Lower leg skin (tissue), 4 donors: ENCODE data around the gene PLA2G4A. TPM values are rescaled to one million over a fixed set of nuclear protein-coding genes. Genes with fewer than 3 reads are reported as not detected.

Source experiments
- DNase-seq, 2 donors: peaks; one replicate each; pipeline ENCODE4 v3.0.0-alpha.2; 2019; ENCODE audit warnings: low spot score in 2 of 2
- H3K4me3 ChIP-seq: fragments of 200-600 bp; sonication (generic); 2 replicates; pipeline ENCODE4 v1.5.1; 2017; ENCODE audit warnings: mild to moderate bottlenecking, low read depth; ENCODE audit not compliant: poor library complexity, severe bottlenecking
- POLR2A ChIP-seq, 2 donors: fragments of 450-650 bp; IDR thresholded peaks; one replicate each; pipeline ENCODE4 v1.6.1; 2016 to 2017; ENCODE audit warnings: antibody characterized with exemption in 2 of 2, mild to moderate bottlenecking in 1 of 2, moderate library complexity in 1 of 2
- WGBS, 2 donors: methylation state at CpG; one replicate each; pipeline ENCODE4 v1.1.5; 2018; 5-methylcytosine and 5-hydroxymethylcytosine counted together
- intact Hi-C: fragments of 100-400 bp; cut with DNase I; formaldehyde crosslinking; loops from one replicate; pipeline ENCODE4 v1.15.0; 2023; ENCODE audit warnings: low total_unique reads
- total RNA-seq, 4 donors: library from RNA; depleted of rRNA; stranded (reverse); fragments of >200 nt; gene quantifications; one replicate each; pipeline ENCODE4 v1.1.0, GENCODE V29; 2016
- TF ChIP-seq, protein P1 (sequence below), 3 donors: fragments of 450-650 bp; IDR thresholded peaks; one replicate each; pipeline ENCODE4 v1.5.1; 2016; ENCODE audit warnings: antibody characterized with exemption in 3 of 3, mild to moderate bottlenecking in 3 of 3, moderate library complexity in 2 of 3

PLA2G4A gene
- total RNA-seq, 4 donors from 2014 or later: 9.5 to 15.3 (median 11.2) TPM

DNA sequence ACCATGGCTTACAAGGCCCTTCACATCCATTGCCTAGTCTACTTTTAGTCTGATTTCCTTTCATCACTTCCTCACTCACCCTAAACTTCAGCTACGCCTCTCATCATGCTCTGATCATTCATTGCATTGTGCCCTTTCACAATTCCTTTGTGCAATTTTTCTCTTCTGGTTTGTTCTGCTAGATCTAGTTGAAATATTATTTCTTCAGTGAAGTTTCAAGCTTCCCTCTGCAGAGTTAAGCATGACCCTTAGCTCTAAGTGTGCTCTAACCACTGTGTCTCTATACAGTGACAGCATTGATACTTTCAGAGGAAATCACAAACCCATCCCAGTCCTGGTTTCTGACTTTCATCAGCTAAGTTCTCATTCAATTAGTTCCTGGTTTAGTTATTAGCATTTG, 166.1 kb downstream of the PLA2G4A start:
- TF ChIP-seq, protein P1, sequence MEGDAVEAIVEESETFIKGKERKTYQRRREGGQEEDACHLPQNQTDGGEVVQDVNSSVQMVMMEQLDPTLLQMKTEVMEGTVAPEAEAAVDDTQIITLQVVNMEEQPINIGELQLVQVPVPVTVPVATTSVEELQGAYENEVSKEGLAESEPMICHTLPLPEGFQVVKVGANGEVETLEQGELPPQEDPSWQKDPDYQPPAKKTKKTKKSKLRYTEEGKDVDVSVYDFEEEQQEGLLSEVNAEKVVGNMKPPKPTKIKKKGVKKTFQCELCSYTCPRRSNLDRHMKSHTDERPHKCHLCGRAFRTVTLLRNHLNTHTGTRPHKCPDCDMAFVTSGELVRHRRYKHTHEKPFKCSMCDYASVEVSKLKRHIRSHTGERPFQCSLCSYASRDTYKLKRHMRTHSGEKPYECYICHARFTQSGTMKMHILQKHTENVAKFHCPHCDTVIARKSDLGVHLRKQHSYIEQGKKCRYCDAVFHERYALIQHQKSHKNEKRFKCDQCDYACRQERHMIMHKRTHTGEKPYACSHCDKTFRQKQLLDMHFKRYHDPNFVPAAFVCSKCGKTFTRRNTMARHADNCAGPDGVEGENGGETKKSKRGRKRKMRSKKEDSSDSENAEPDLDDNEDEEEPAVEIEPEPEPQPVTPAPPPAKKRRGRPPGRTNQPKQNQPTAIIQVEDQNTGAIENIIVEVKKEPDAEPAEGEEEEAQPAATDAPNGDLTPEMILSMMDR (IDR thresholded peaks at IDR 0.05): no peak
- TF ChIP-seq POLR2A (IDR thresholded peaks at IDR 0.05): no peak
- no peak for DNase-seq
- whole genome bisulfite sequencing, 2 donors: 84 to 90% methylated on average over 1 of the region's 1 CpG
- no peak overlapping the region for H3K4me3 ChIP-seq
- intact Hi-C loops: no loop called here

DNA sequence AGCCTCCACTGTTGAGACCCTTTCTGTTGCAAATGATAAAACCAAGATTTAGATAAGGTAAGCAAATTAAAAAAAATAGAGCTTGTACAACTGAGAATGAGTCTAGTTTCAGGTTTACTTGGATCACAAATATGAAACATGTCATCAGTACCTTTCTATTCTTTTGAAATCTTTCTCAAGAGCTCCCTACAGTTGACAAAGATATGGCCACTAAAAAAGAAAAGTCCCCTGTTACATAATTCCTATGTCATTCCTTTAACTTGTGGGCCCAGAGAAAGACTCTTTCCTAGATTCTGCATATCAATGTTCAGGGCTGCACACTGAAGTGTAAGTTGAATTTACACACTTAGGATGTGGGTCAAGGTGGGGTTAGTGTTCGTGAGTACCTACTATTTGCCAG, 168.1 kb downstream of the PLA2G4A start:
- 89 to 90% methylated on average over 1 of the region's 1 CpG for WGBS, 2 donors
- no peak for TF ChIP-seq POLR2A (IDR thresholded peaks at IDR 0.05)
- TF ChIP-seq, protein P1 (IDR thresholded peaks at IDR 0.05): no peak
- intact Hi-C loops: no loop called here

DNA sequence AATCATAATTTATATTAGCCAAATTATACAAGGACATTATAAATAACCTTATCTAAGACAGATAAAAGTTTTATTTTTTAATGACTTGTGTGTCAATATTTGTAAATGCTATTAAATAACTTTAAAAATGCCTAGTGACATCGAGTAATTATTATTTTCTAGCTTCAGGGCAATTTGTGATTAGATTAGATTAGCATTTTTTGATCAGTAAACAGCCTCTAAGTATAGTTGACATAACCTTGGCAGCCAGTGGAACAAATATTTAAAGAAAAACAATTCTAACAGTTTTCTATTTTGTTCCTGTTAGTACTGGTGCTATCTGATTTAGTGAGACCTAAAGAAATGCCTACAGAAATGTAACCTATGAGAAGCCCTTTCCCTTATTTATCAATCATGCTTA, 169.1 kb downstream of the PLA2G4A start:
- intact Hi-C loops: no loop called here
- no peak for DNase-seq
- 42 to 43% methylated on average over 1 of the region's 1 CpG for WGBS, 2 donors
- TF ChIP-seq, protein P1 (IDR thresholded peaks at IDR 0.05): no peak
- no peak for TF ChIP-seq POLR2A (IDR thresholded peaks at IDR 0.05)
- no peak overlapping the region for H3K4me3 ChIP-seq

More for the DNA sequence above, 168.1 kb downstream of the PLA2G4A start:
- no peak overlapping the region for H3K4me3 ChIP-seq
- DNase-seq: no peak

DNA sequence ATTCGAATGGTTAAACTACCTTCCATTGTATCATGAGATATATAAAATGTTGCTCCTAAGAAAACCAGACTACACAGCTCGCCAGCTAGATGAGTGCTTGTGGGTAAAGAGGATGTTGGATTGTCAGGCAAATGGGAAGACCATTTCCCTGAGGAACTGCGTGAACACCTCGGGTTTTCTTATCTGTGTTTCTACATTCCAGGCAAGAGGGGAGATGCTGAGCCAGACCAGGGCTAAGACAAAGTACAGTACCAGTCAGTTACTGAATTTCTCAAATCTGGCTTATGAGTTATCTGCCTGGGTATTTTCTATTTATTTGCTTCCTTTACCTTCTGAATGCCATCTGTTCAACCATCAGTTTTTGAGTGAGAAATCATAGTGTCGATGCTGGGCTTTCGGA, 170.8 kb downstream of the PLA2G4A start:
- TF ChIP-seq POLR2A (IDR thresholded peaks at IDR 0.05): no peak
- TF ChIP-seq, protein P1 (IDR thresholded peaks at IDR 0.05): no peak
- no peak overlapping the region for H3K4me3 ChIP-seq
- DNase-seq: no peak
- intact Hi-C loops: no loop called here
- 89 to 92% methylated on average over 6 of the region's 6 CpGs for WGBS, 2 donors

DNA sequence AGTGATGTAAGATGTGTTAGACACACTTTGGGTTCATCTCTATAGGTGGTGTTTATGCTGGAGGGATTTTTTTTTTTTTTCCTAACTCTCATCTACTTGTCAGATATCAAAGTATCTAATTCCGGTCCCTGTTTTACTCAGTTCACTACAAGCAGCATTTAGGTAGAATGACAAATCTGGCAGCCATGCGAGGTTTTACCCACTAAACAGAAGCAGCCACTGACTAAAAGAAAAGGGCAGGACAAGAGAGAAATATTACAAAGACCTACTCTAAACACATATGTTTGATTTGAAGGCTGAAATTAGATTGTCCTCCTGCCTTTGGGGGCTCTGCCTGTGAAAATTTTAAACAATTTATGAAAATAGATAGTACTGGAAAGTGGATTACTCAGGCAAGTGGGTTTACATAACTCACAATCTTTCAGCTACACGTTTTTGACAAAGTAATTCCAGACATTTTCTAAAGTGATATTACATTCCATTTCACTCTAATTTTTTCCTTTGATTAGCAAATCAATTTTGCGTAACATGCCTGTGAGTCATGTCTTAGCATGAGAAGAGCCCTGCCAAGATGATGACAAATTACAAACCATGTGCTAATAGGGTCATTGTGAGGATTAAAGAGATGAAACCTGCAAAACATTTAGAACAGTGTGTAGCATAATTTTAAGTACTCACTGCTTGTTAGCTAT, 172.6 kb downstream of the PLA2G4A start:
- intact Hi-C loops: no loop called here
- TF ChIP-seq, protein P1 (IDR thresholded peaks at IDR 0.05): no peak
- no peak for TF ChIP-seq POLR2A (IDR thresholded peaks at IDR 0.05)
- no peak for DNase-seq
- H3K4me3 ChIP-seq: no peak overlapping the region
- 34 to 42% methylated on average over 4 of the region's 4 CpGs for WGBS, 2 donors

DNA sequence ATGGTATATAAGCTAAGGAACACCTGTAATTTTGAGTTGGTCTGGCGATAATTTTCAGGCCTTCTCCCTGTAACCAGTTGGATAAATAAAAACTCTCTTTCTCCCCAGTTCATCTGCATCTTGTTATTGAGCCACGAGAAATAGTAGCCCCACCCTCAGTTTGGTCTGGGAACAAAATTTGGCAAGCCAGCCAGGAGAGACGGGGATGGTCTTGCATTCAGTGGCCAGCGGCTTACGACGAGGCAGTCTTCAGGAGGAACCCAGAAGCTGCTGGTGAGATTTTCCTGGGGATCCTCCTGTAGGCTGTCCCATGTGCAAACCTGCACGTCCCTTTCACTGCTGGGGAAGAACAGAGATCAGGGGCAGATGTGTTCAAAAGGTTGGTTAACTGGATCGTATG, 174.6 kb downstream of the PLA2G4A start:
- intact Hi-C loops: no loop called here
- H3K4me3 ChIP-seq: no peak overlapping the region
- TF ChIP-seq POLR2A (IDR thresholded peaks at IDR 0.05): no peak
- DNase-seq: no peak
- 72 to 80% methylated on average over 8 of the region's 8 CpGs for WGBS, 2 donors
